Measurements from ENCODE around the gene TMEM40. TPM values are rescaled to one million over a fixed set of nuclear protein-coding genes. Genes with fewer than 3 reads are reported as not detected.
A peak's percentile ranks its signal among the peaks of the same experiment; 100 is the strongest.
"Not testable (repeated sequence)": the region's sequence is repeated elsewhere in the genome, so short reads cannot be mapped to it uniquely, and the experiment has no call there.

TMEM40 gene
- total RNA-seq, 3 donors from 2014 or later (not counting 1 experiment from before 2014, with no cell fraction given), result 5.3 to 6.5 TPM; not detected in 1

DNA sequence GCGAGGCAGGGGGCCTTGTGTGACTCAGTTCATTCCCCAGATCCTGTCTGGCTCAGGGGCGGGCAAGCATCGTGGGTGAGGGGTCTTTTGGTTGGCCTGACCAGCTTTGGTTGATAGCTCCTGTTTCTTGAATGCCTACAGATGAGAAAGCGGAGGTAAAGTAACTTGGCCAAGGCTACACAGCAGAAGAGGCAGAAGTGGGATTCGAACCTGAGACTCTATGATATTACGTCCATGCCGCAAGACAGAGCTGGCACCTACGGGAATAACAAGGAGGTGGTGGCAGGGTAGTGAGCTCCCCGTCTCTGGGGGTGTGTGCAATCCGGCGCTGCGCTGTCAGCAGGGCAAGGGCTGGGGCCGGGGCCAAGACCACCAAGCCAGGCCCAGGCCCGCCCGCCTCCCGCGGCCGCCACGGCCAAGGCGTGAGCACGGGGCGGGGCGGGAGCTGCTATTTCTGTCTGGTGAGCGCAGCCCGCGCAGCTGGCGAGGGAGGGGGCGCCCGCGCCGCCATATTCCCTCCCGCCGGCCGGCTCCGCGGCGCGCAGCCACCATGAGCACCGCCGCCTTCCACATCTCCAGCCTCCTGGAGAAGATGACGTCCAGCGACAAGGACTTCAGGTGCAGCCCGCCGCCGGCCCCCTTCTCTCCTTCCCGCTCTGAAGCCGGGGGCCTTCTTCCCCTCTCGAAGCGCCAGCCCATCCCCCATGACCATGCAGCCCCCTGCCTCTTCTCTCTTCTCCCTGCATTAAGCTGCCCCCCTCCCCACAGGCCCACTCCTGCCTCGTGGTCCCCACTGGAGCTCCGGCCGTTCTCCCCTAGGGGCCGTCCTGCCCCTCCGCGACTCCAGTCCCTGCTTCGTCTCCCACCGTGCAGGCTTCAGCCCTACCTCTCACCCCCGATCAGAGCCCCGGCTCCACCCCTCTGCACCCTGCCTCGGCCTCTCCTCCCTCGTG lies 37.4 kb upstream of the TMEM40 start, which contains the start of gene CAND2:
TSS of gene CAND2 (plus strand) at position 510 of the 953 bp plus-strand sequence. CDS start at position 551, 41 bp downstream.
- peak within 1 kb of the TSS; percentile 90 for H3K4me3 Mint-ChIP-seq
- peak within 1 kb of the TSS; percentile 59 for H3K4me3 ChIP-seq (ENCODE audit: low read length)
- H3K27me3 Mint-ChIP-seq (ENCODE audit: low read depth in 2 of 2), result peaks cover 13 to 25% of the 10 kb centered on the region in 2 donors
- H3K36me3 Mint-ChIP-seq, result no peaks in the 10 kb centered on the region
- ATAC-seq (peak; percentile 76 to 89 (median 88)), DNase-seq (peak; percentile 30 to 67)
- no peaks in the 10 kb centered on the region for H3K36me3 ChIP-seq (ENCODE audit: control insufficient read depth, insufficient read depth, low read length)
- H3K27ac Mint-ChIP-seq, result peak within 1 kb of the TSS in 1 of 2 donors; percentile 76
- peaks cover 6 to 8% of the 10 kb centered on the region in 2 donors for H3K4me1 Mint-ChIP-seq
- intact Hi-C loops (cut with micrococcal nuclease), result no loop called here
- H3K27ac ChIP-seq (ENCODE audit: low read length), result no peak within 1 kb of the TSS
- peaks cover 12% of the 10 kb centered on the region for H3K4me1 ChIP-seq (ENCODE audit: control insufficient read depth, insufficient read depth, low read length)
- TF ChIP-seq, protein P1, sequence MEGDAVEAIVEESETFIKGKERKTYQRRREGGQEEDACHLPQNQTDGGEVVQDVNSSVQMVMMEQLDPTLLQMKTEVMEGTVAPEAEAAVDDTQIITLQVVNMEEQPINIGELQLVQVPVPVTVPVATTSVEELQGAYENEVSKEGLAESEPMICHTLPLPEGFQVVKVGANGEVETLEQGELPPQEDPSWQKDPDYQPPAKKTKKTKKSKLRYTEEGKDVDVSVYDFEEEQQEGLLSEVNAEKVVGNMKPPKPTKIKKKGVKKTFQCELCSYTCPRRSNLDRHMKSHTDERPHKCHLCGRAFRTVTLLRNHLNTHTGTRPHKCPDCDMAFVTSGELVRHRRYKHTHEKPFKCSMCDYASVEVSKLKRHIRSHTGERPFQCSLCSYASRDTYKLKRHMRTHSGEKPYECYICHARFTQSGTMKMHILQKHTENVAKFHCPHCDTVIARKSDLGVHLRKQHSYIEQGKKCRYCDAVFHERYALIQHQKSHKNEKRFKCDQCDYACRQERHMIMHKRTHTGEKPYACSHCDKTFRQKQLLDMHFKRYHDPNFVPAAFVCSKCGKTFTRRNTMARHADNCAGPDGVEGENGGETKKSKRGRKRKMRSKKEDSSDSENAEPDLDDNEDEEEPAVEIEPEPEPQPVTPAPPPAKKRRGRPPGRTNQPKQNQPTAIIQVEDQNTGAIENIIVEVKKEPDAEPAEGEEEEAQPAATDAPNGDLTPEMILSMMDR (IDR thresholded peaks at IDR 0.05), result no peak
- WGBS (ENCODE audit: insufficient coverage), result 7% methylated on average over 60 of the region's 61 CpGs
- no peaks in the 10 kb centered on the region for H3K9me3 Mint-ChIP-seq
- no peaks in the 10 kb centered on the region for H3K9me3 ChIP-seq (ENCODE audit: control insufficient read depth, insufficient read depth, low read length)
- peaks cover 2% of the 10 kb centered on the region for H3K27me3 ChIP-seq (ENCODE audit: control insufficient read depth, insufficient read depth, low read length)

DNA sequence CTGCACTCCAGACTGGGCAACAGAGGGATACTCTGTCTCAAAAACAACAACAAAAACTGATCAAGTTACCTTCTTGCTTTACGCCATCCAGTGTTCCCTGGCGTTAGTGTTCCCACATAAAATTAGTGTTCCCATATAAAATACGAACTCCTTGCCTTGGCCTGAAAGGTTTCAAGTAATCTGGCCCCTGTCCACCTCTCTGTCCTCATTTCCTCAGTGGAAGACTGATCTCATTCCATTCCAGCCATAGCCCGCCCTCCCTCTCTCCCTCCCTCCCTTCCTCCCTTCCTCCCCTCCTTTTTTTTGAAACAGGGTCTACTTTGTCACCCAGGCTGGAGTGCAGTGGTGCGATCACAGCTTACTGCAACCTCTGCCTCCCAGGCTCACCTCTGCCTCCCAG lies 34.6 kb upstream of the TMEM40 start:
- no peak overlapping the region for H3K4me3 Mint-ChIP-seq
- intact Hi-C loops (cut with micrococcal nuclease), result no loop called here
- ATAC-seq, result no peak

DNA sequence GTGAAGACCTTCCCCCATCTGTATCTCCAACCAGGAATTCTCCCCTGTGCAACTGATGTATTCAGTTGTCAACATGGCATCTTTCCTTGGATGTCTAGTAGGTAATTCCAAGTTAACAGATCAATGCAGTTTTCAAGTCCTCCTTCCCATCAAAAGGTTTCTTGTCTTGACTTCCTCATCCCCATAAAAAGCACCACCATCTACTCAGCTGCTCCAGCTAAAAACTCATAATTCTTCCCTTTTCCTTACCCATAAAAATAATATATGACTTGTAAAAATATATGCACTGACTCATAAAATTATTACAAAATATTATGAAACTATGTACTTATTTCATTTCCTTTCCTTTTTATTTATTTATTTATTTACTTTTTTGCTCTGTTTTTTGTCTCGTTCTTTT lies 32.4 kb upstream of the TMEM40 start:
- H3K36me3 ChIP-seq (ENCODE audit: control insufficient read depth, insufficient read depth, low read length), result no peaks in the 10 kb centered on the region
- ATAC-seq (no peak), DNase-seq (no peak)
- Mint-ChIP-seq H3K4me3 (no peak overlapping the region), H3K9me3 (no peaks in the 10 kb centered on the region), H3K27ac (no peak overlapping the region), H3K36me3 (no peaks in the 10 kb centered on the region), H3K4me1 (peaks cover under 1 to 6% of the 10 kb centered on the region in 2 donors), H3K27me3 (ENCODE audit: low read depth in 2 of 2) (peaks cover 11 to 19% of the 10 kb centered on the region in 2 donors)
- TF ChIP-seq, protein P1 (IDR thresholded peaks at IDR 0.05), result no peak
- 93% methylated on average over 1 of the region's 1 CpG for WGBS (ENCODE audit: insufficient coverage)
- no peak overlapping the region for H3K27ac ChIP-seq (ENCODE audit: low read length)
- no peaks in the 10 kb centered on the region for H3K9me3 ChIP-seq (ENCODE audit: control insufficient read depth, insufficient read depth, low read length)
- no peaks in the 10 kb centered on the region for H3K27me3 ChIP-seq (ENCODE audit: control insufficient read depth, insufficient read depth, low read length)
- H3K4me3 ChIP-seq (ENCODE audit: low read length), result no peak overlapping the region
- peaks cover 8% of the 10 kb centered on the region for H3K4me1 ChIP-seq (ENCODE audit: control insufficient read depth, insufficient read depth, low read length)
- intact Hi-C loops (cut with micrococcal nuclease), result no loop called here

More for the DNA sequence above, 34.6 kb upstream of the TMEM40 start:
- H3K4me3 ChIP-seq (ENCODE audit: low read length), result no peak overlapping the region
- DNase-seq, result no peak
- no peak overlapping the region for H3K27ac ChIP-seq (ENCODE audit: low read length)
- H3K9me3 ChIP-seq (ENCODE audit: control insufficient read depth, insufficient read depth, low read length), result no peaks in the 10 kb centered on the region
- peaks cover 13 to 23% of the 10 kb centered on the region in 2 donors for H3K27me3 Mint-ChIP-seq (ENCODE audit: low read depth in 2 of 2)
- TF ChIP-seq, protein P1 (IDR thresholded peaks at IDR 0.05), result no peak
- H3K36me3 Mint-ChIP-seq, result no peaks in the 10 kb centered on the region
- no peaks in the 10 kb centered on the region for H3K36me3 ChIP-seq (ENCODE audit: control insufficient read depth, insufficient read depth, low read length)
- H3K4me1 Mint-ChIP-seq, result peaks cover 6 to 8% of the 10 kb centered on the region in 2 donors
- H3K27me3 ChIP-seq (ENCODE audit: control insufficient read depth, insufficient read depth, low read length), result peaks cover 2% of the 10 kb centered on the region
- no peaks in the 10 kb centered on the region for H3K9me3 Mint-ChIP-seq
- no peak overlapping the region for H3K27ac Mint-ChIP-seq
- peaks cover 12% of the 10 kb centered on the region for H3K4me1 ChIP-seq (ENCODE audit: control insufficient read depth, insufficient read depth, low read length)
- 94% methylated on average over 5 of the region's 5 CpGs for WGBS (ENCODE audit: insufficient coverage)

DNA sequence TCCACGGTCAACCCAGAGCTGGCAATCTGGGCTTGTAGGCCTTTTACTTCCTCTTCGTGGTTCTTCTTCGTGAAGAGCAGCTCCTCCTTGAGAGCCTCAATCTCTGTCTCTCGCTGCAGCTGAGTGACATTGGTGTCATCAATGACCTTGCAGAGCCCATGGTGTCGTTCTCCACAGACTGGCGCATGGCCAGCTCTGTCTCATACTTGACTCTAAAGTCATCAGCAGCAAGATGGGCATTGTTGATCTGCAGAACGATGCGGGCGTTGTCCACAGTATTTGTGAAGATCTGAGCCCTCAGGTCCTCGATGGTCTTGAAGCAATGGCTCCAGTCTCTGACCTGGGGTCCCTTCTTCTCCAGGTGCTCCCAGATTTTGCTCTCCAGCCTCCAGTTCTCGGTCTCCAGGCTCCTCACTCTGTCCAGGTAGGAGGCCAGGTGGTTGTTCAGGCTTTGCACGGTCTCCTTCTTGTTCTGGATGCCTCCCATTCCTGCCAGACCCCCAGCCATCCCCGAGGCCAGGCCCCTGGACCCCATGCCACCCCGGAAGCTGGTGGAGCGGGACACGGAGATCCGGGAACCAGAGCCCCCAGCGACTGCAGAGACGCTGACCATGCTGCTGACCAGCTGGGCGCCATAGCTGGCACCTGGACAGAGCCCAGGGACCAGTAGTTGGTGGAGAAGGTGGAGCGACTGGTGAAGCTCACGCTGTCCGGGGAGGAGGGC lies 29.1 kb upstream of the TMEM40 start:
- intact Hi-C loops (cut with micrococcal nuclease), result loop anchor here (5.0 kb wide), 1 partner anchor 104 kb away; no protein-coding TSS in a partner anchor
- not testable (repeated sequence) for DNase-seq; H3K36me3 ChIP-seq (ENCODE audit: control insufficient read depth, insufficient read depth, low read length); H3K27me3 ChIP-seq (ENCODE audit: control insufficient read depth, insufficient read depth, low read length); H3K36me3 Mint-ChIP-seq; H3K27ac Mint-ChIP-seq; H3K9me3 ChIP-seq (ENCODE audit: control insufficient read depth, insufficient read depth, low read length); H3K4me1 Mint-ChIP-seq; H3K27ac ChIP-seq (ENCODE audit: low read length); ATAC-seq; H3K9me3 Mint-ChIP-seq; H3K4me3 Mint-ChIP-seq; H3K4me3 ChIP-seq (ENCODE audit: low read length); H3K4me1 ChIP-seq (ENCODE audit: control insufficient read depth, insufficient read depth, low read length)
- 76% methylated on average over 23 of the region's 23 CpGs for WGBS (ENCODE audit: insufficient coverage)
- peaks cover 3 to 29% of the 10 kb centered on the region in 2 donors for H3K27me3 Mint-ChIP-seq (ENCODE audit: low read depth in 2 of 2)
